GM12874 (cell line): ENCODE data around the gene TADA2B.

Experiments used
- CTCF ChIP-seq: IDR thresholded peaks from 2 replicates; pipeline ENCODE4 v1.5.1; 2011; ENCODE audit warnings: low read depth, mild to moderate bottlenecking, control low read depth, low read length, moderate library complexity; ENCODE audit not compliant: insufficient read depth

The TADA2B gene

GRCh38 chr4:7052313-7052712 is 9.1 kb downstream of the TADA2B start:
- TF ChIP-seq CTCF: no peak

- no peak for TF ChIP-seq CTCF
These were observed 9.9 kb downstream of the TADA2B start for GRCh38 chr4:7052923-7053715.

- TF ChIP-seq CTCF: no peak
These were observed 11.1 kb downstream of the TADA2B start for GRCh38 chr4:7054106-7054880.

- TF ChIP-seq CTCF: no peak
These were observed 12.2 kb downstream of the TADA2B start for GRCh38 chr4:7055111-7055989.

GRCh38 chr4:7055990-7056325 is 12.8 kb downstream of the TADA2B start:
- TF ChIP-seq CTCF: no peak

- no peak for TF ChIP-seq CTCF
These were observed 15.6 kb downstream of the TADA2B start for GRCh38 chr4:7058792-7059191.

GRCh38 chr4:7059662-7060061 is 16.5 kb downstream of the TADA2B start:
- TF ChIP-seq CTCF: no peak
